OCI-LY7 (cell line): ENCODE measurements around the gene NAALADL2.

Experiments
- EZH2phosphoT487 ChIP-seq: fragments of 200-600 bp; sonication (generic); IDR thresholded peaks from 2 replicates; pipeline ENCODE4 v1.6.1; 2018; ENCODE audit warnings: low read depth, borderline replicate concordance, mild to moderate bottlenecking, mixed run types, antibody characterized with exemption, low read length, moderate library complexity, mixed read lengths
- TF ChIP-seq, protein P1 (sequence below): fragments of 200-600 bp; sonication (generic); conservative IDR thresholded peaks from 2 replicates; pipeline ENCODE4 v1.5.1; 2014; ENCODE audit warnings: mild to moderate bottlenecking, antibody characterized with exemption, low read length, moderate library complexity, mixed read lengths

DNA sequence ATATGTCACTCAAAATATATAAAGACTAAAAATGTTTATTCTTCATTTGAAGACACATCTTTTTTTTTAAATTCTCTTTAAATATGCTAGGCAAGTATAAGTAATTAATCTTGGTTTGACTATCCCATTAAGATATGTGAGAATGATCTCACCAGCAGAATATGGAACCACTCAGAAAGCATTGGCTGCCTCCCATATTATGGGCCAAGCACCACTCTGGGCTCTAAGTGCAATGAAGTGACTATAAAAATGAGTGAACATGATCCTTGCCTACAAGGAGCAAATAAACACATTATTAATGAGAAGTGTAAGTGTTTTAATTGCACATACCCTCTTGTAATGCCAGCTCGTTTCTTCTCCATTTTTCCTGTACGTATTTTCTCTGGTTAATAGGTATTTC, 328.5 kb downstream of the NAALADL2 start:
- TF ChIP-seq, protein P1, sequence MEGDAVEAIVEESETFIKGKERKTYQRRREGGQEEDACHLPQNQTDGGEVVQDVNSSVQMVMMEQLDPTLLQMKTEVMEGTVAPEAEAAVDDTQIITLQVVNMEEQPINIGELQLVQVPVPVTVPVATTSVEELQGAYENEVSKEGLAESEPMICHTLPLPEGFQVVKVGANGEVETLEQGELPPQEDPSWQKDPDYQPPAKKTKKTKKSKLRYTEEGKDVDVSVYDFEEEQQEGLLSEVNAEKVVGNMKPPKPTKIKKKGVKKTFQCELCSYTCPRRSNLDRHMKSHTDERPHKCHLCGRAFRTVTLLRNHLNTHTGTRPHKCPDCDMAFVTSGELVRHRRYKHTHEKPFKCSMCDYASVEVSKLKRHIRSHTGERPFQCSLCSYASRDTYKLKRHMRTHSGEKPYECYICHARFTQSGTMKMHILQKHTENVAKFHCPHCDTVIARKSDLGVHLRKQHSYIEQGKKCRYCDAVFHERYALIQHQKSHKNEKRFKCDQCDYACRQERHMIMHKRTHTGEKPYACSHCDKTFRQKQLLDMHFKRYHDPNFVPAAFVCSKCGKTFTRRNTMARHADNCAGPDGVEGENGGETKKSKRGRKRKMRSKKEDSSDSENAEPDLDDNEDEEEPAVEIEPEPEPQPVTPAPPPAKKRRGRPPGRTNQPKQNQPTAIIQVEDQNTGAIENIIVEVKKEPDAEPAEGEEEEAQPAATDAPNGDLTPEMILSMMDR: no peak
- TF ChIP-seq EZH2phosphoT487: no peak
